Heart left ventricle (tissue), 16 donors: ENCODE measurements around the gene ZNF787. TPM values are rescaled to one million over a fixed set of nuclear protein-coding genes. Genes with fewer than 3 reads are reported as not detected.

ENCODE experiments used
- ATAC-seq, 4 donors: fragments of 200-7000 bp; cut with Tn5 transposase; one replicate each; pipeline ENCODE4 v1.9.1; 2020 to 2022; ENCODE audit warnings: moderate library complexity in 4 of 4, mild to moderate bottlenecking in 3 of 4, moderate number of reproducible peaks in 1 of 4
- DNase-seq, 5 donors: peaks; one replicate each; pipeline ENCODE4 v3.0.0-alpha.2; 2020
- H3K27ac ChIP-seq, 12 donors: fragments of 200-600 bp; sonication (generic) in 4 of 12; one replicate each; pipeline versions ENCODE4 v1.5.0 to v1.8.0; 2016 to 2022; ENCODE audit warnings: mild to moderate bottlenecking in 2 of 12
- H3K27me3 ChIP-seq, 9 donors: fragments of 200-600 bp; sonication (generic) in 2 of 9; one replicate each; pipeline versions ENCODE4 v1.5.1 to v1.8.0; 2016 to 2022; ENCODE audit warnings: mild to moderate bottlenecking in 3 of 9
- H3K36me3 ChIP-seq, 9 donors: fragments of 200-600 bp; sonication (generic) in 2 of 9; one replicate each; pipeline versions ENCODE4 v1.5.0 to v1.8.0; 2018 to 2022; ENCODE audit warnings: mild to moderate bottlenecking in 2 of 9
- H3K4me1 ChIP-seq, 12 donors: fragments of 200-600 bp; sonication (generic) in 4 of 12; one replicate each; pipeline versions ENCODE4 v1.5.0 to v1.8.0; 2016 to 2022; ENCODE audit warnings: mild to moderate bottlenecking in 3 of 12
- H3K4me3 ChIP-seq, 12 donors: fragments of 200-600 bp; sonication (generic) in 4 of 12; one replicate each; pipeline versions ENCODE4 v1.5.0 to v1.8.0; 2017 to 2022; ENCODE audit warnings: mild to moderate bottlenecking in 9 of 12, moderate library complexity in 4 of 12
- H3K9me3 ChIP-seq, 12 donors: fragments of 200-600 bp; sonication (generic) in 4 of 12; one replicate each; pipeline versions ENCODE4 v1.5.0 to v1.8.0; 2016 to 2022; ENCODE audit warnings: mild to moderate bottlenecking in 1 of 12
- CTCF ChIP-seq, 12 donors: fragments of 200-600 bp; sonication (generic) in 4 of 12; IDR thresholded peaks; one replicate each; pipeline versions ENCODE4 v1.5.0 to v1.8.0; 2018 to 2022; ENCODE audit warnings: antibody characterized with exemption in 12 of 12, mild to moderate bottlenecking in 5 of 12
- POLR2A ChIP-seq, 2 donors: fragments of 450-650 bp; IDR thresholded peaks; one replicate each; pipeline ENCODE4 v1.6.1; 2017; ENCODE audit warnings: antibody characterized with exemption in 2 of 2, mild to moderate bottlenecking in 2 of 2, moderate library complexity in 2 of 2
- WGBS, 4 donors: extraction: QIAGEN DNeasy Blood & Tissue Kit in 2 of 4; methylation state at CpG; one replicate each; pipeline versions ENCODE4 v1.1.5 to v1.1.7; 2013 to 2018; 5-methylcytosine and 5-hydroxymethylcytosine counted together
- intact Hi-C, 10 donors: fragments of 100-400 bp; cut with DNase I; formaldehyde crosslinking; loops; one replicate each; pipeline versions ENCODE4 v1.11.1 to v1.14.2; 2022
- polyA plus RNA-seq, 2 donors: library from polyadenylated mRNA; stranded (reverse); fragments of 200-250 nt; gene quantifications; one replicate each; pipeline ENCODE4 v1.2.3, GENCODE V29; 2013
- total RNA-seq, 9 donors: library from RNA; depleted of rRNA in 2 of 9; stranded (reverse); fragments of >200 nt in 2 of 9; fragmentation: NEBNext Ultra II Directional in 3 of 9; extraction: Animal tissue kit (Norgen Biotek cat#: 25700) in 3 of 9; gene quantifications; one replicate each; pipeline versions ENCODE4 v1.1.0 to v1.2.4, GENCODE V29; 2016 to 2023
- donor health status: ischemic (EF 13 %, LVEDD 7.1; RV severe dilation, severe dysfunction).
- donor health status: healthy with polysubstance abuse.
- donor health status: DM: no; HTN: yes; CAD: no.
- donor health status: DM: no; HTN: no; CAD: no.
- donor health status: ischemic (EF 25% LVEDD 6.9; RV normal size, moderate dysfunction).
- donor health status: ischemic (EF 25% LVEDD 5.7; RV mildly dilated, moderate dysfunction).
- donor health status: healthy.
- donor health status: DM: yes; HTN: yes; CAD: no.
- donor health status: ischemic (EF 35%, LVEDD 5.7; RV mildly dilated, moderate dysfunction).
- donor health status: nonischemic (EF 11% LVEDD 7.7; RV severe dilation, severe dysfunction).
- donor health status: DM: yes; HTN: yes; CAD: no.
- donor health status: PGD.
- donor health status: ischemic (EF 29% LVEDD 5.4; RV normal size, mild dysfunction).
- donor health status: nonischemic (EF 23%, LVEDD 6.1; RV moderate dilation, normal function).

ZNF787 gene
- total and polyA plus RNA-seq, 11 donors, result 11.6 to 40.8 (median 25.3) TPM

GRCh38 chr19:56144831-56145230 is 23.7 kb upstream of the ZNF787 start:
- no peak for DNase-seq
- H3K4me3 ChIP-seq, result no peak overlapping the region
- H3K27me3 ChIP-seq, result no peaks in the 10 kb centered on the region
- WGBS, 4 donors, result 90 to 98% (median 92%) methylated on average over 8 to 12 of the region's 12 CpGs
- intact Hi-C loops, result loop anchor here in 1 of 10 donors (5.0 kb wide), 1 partner anchor 38 kb away; no protein-coding TSS in a partner anchor
- no peak for TF ChIP-seq POLR2A (IDR thresholded peaks at IDR 0.05)
- no peak for TF ChIP-seq CTCF (IDR thresholded peaks at IDR 0.05)
- ATAC-seq, result no peak
- H3K9me3 ChIP-seq, result no peaks in the 10 kb centered on the region
- peaks cover 0 to 30% (median 16%) of the 10 kb centered on the region in 9 donors for H3K36me3 ChIP-seq
- H3K27ac ChIP-seq, result peak overlapping the region in 4 of 12 donors; percentile 4 to 30 (median 15)
- peaks cover 0 to 33% (median 11%) of the 10 kb centered on the region in 12 donors for H3K4me1 ChIP-seq

- peaks cover 0 to 26% (median 16%) of the 10 kb centered on the region in 9 donors for H3K36me3 ChIP-seq
- TF ChIP-seq CTCF (IDR thresholded peaks at IDR 0.05) (no peak), POLR2A (IDR thresholded peaks at IDR 0.05) (no peak)
- H3K4me3 ChIP-seq, result no peak overlapping the region
- peak overlapping the region in 4 of 12 donors; percentile 4 to 30 (median 15) for H3K27ac ChIP-seq
- no peak for DNase-seq
- H3K9me3 ChIP-seq, result no peaks in the 10 kb centered on the region
- no peak for ATAC-seq
- H3K27me3 ChIP-seq, result no peaks in the 10 kb centered on the region
- peaks cover 0 to 30% (median 12%) of the 10 kb centered on the region in 12 donors for H3K4me1 ChIP-seq
- intact Hi-C loops, result loop anchor here in 1 of 10 donors (5.0 kb wide), 1 partner anchor 37 kb away; no protein-coding TSS in a partner anchor
- 58 to 74% (median 65%) methylated on average over 6 of the region's 6 CpGs for WGBS, 4 donors
These were observed 23.3 kb upstream of the ZNF787 start for GRCh38 chr19:56144376-56144775.

- no peak overlapping the region for H3K27ac ChIP-seq
- no peak for TF ChIP-seq CTCF (IDR thresholded peaks at IDR 0.05)
- no peak for TF ChIP-seq POLR2A (IDR thresholded peaks at IDR 0.05)
- ATAC-seq (no peak), DNase-seq (no peak)
- no peaks in the 10 kb centered on the region for H3K9me3 ChIP-seq
- WGBS, 4 donors, result 80 to 88% (median 85%) methylated on average over 3 to 4 of the region's 4 CpGs
- H3K27me3 ChIP-seq, result no peaks in the 10 kb centered on the region
- peaks cover 0 to 17% (median 10%) of the 10 kb centered on the region in 9 donors for H3K36me3 ChIP-seq
- intact Hi-C loops, result loop anchor here in 1 of 10 donors (5.0 kb wide), 1 partner anchor 36 kb away; no protein-coding TSS in a partner anchor
- H3K4me1 ChIP-seq, result peaks cover 0 to 30% (median 12%) of the 10 kb centered on the region in 12 donors
- H3K4me3 ChIP-seq, result no peak overlapping the region
These were observed 21.9 kb upstream of the ZNF787 start for GRCh38 chr19:56142897-56143434.

GRCh38 chr19:56142087-56142787 is 21.1 kb upstream of the ZNF787 start:
- Histone ChIP-seq H3K4me1 (peaks cover 0 to 30% (median 12%) of the 10 kb centered on the region in 12 donors), H3K36me3 (peaks cover 0 to 11% (median 4%) of the 10 kb centered on the region in 9 donors), H3K4me3 (peak overlapping the region in 11 of 12 donors; percentile 44 to 87 (median 69)), H3K27ac (peak overlapping the region in 11 of 12 donors; percentile 43 to 95 (median 79)), H3K27me3 (no peaks in the 10 kb centered on the region), H3K9me3 (no peaks in the 10 kb centered on the region)
- TF ChIP-seq POLR2A (IDR thresholded peaks at IDR 0.05) (no peak), CTCF (IDR thresholded peaks at IDR 0.05) (no peak)
- DNase-seq (no peak), ATAC-seq (no peak)
- 62 to 73% (median 63%) methylated on average over 17 of the region's 17 CpGs for WGBS, 4 donors
- intact Hi-C loops, result loop anchor here in 1 of 10 donors (5.0 kb wide), 1 partner anchor 35 kb away; no protein-coding TSS in a partner anchor
